CD1c-positive myeloid dendritic cell (primary cell): ENCODE data around the gene NAT8L.

ENCODE experiments used
- DNase-seq: peaks from one replicate; pipeline ENCODE4 v3.0.0-alpha.2; 2016; ENCODE audit errors: extremely low spot score

NAT8L gene

DNA sequence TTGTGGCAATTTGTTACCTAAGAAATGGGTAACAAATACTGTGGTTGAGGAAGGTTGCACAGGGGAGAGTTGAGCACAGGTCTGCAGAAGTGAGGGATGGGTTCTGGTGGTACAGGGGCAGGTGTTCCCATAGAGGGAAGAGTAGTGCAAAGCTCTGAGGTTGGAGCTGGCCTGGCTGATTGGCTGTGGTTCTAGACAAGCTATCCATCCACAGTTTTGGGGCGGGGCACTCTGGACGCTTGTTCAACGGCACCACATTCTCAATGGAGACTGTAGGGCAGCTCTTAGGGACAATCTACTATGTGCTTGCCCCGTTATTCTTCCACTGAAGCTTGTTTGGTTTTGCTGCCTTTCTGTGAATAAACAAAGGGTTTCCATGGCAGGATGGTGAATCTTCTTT lies 35.4 kb downstream of the NAT8L start:
- DNase-seq, result no peak

GRCh38 chr4:2095236-2096072 lies 36.3 kb downstream of the NAT8L start:
- DNase-seq, result no peak

GRCh38 chr4:2096073-2096609 lies 37.0 kb downstream of the NAT8L start:
- DNase-seq, result no peak

GRCh38 chr4:2101346-2102044 lies 42.4 kb downstream of the NAT8L start:
- no peak for DNase-seq

DNA sequence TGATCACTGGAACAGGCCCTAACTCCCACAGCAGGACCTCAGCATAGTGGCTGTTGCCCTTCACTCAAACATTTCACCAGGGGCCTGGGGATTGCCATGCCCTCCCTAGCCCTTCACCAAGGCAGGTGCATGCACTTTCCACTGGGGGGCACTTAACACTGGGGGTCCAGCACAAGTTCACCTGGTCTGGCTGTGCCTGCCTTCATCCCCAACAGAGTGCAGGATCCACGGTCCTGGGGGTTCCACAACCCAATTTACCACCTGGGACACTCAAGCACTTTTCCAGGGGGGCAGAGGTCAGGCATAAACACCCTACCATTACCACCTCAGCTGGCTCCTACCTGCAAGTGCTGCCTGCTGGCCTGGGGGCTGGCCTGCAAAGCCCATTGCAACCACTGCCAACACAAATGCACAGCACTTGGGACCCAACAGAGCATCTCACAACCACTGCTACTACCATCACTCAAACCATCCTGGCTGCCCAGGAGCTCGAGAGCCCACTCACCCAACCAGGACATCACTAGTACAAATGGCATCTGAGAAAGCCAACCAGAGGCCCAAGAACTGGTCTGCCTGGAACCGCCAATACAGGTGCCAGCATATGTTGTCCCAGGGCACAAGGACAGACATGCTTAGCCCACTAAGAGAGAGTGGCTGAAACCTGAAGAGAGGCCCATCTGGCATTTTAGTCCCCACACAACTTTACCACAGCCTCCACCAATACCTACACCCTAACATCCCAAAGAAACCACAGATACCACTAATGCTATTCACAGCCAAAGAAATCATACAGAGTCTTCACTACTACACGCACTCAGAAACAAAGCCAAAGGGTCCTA lies 43.1 kb downstream of the NAT8L start:
- DNase-seq, result no peak

GRCh38 chr4:2103127-2103842 lies 44.2 kb downstream of the NAT8L start:
- DNase-seq, result no peak

- DNase-seq, result peak; percentile 8
These were observed 44.9 kb downstream of the NAT8L start for GRCh38 chr4:2103843-2104547.

GRCh38 chr4:2104556-2105345 lies 45.6 kb downstream of the NAT8L start:
- no peak for DNase-seq

DNA sequence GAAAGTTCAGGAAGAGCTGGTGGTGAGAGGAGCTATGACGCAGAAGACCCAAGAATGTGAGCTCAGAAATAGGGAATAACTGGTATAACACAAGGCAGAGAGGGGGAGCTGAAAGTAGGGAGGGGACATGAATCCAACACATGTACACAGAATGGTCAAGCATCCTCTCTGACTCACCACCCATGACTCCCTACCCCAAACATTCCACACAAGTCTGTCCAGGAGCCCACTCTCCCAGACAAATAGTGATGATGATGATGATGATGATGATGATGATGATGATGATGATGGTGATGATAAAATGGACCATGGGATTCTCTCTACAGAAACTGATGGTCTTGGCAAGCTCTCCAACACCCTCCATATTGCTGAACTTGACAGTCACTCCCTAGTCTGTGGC lies 46.4 kb downstream of the NAT8L start:
- DNase-seq, result no peak

DNA sequence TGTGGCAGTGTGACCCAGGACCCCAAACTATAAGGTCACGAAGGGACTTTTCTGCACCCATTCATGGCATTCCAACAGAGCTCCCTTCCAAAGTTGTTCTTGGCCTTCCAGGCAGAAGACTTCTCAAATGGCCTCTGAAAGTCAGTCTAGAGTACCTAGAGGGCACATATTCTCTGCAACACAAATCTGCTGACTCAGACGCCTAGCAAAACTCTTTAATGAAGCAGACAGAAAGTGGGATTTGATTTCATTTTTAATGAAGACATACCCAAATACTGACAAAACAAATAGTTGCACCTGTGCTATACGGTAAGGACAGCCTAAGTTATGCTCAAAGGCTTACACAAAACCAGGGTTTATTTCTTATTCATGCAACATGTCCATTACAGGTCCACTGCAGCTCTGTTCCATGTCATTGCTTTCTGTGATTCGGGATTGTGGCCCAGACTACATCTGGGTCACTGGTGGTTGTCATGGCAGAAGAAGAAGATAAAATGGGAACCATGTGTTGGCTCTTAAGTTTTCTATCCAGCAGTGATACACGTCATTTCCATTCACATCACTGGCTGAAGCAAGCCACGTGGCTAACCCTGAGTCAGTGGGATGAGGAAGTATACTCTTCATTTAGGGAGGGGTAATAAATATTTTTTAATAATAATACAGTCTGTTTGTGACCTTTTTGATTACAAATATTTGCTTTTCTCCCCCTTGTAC lies 57.7 kb downstream of the NAT8L start:
- DNase-seq, result no peak
